D721Med (cell line): ENCODE results near the gene ZNF428.
A peak's percentile ranks its signal among the peaks of the same experiment; 100 is the strongest.

Experiments
- DNase-seq: peaks from one replicate; pipeline ENCODE4 v3.0.0; 2011; ENCODE audit warnings: low spot score; ENCODE audit not compliant: insufficient read length
- FAIRE-seq: peaks from 2 replicates; lab custom pipeline; 2011; peaks lifted over from hg19 to GRCh38; lab: Jason Lieb, UNC
- TF ChIP-seq, protein P1 (sequence below): IDR thresholded peaks from 2 replicates; pipeline ENCODE4 v1.5.1; 2012; ENCODE audit warnings: mild to moderate bottlenecking, control low read depth; ENCODE audit not compliant: insufficient read depth; ENCODE audit errors: missing control alignments

ZNF428 gene, protein sequence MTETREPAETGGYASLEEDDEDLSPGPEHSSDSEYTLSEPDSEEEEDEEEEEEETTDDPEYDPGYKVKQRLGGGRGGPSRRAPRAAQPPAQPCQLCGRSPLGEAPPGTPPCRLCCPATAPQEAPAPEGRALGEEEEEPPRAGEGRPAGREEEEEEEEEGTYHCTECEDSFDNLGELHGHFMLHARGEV

DNA sequence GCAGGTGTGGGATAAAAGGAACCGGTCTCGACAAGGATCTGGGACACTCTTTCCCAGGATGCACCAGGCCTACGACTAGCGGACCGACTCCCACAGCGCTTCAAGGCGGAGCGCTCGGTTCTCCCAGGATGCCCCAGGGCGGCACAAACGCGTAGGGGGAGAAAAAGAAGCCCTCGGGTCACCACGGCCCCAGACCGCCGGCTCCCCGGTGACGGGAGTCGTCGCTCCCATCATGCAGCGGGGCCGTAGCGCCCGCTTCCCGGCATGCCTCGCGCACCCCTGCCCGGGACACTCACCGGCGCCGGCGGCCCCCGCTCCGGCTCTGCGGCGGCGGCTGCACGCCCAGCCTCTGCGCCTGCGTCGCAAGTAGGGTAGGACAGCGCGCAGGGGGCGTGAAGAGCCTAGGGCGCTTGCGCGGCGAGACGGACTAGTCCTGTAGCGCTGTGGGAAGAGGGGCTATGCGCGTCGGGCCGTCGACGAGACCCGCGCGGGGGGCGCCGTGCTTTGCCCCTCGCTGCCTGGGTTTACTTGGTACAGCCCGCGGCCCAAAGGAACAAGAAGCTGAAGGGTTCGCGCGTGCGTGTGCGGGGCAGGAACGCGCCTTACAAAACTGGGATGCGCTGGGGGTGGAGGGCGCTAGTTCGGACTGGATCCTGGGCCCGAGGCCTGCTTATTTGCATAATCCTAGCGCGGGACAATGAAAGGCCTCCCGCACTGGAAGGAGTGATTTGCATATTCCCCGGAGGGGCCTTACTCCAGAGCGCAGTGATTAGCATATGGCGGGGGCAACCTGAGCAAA, at the start of gene ZNF428:
ZNF428 (minus strand) TSS at position 368 of the 799 bp plus-strand sequence. CDS start 5,325 bp downstream, outside the sequence.
- no peak for FAIRE-seq
- DNase-seq, result peak; percentile 86
- TF ChIP-seq, protein P1, sequence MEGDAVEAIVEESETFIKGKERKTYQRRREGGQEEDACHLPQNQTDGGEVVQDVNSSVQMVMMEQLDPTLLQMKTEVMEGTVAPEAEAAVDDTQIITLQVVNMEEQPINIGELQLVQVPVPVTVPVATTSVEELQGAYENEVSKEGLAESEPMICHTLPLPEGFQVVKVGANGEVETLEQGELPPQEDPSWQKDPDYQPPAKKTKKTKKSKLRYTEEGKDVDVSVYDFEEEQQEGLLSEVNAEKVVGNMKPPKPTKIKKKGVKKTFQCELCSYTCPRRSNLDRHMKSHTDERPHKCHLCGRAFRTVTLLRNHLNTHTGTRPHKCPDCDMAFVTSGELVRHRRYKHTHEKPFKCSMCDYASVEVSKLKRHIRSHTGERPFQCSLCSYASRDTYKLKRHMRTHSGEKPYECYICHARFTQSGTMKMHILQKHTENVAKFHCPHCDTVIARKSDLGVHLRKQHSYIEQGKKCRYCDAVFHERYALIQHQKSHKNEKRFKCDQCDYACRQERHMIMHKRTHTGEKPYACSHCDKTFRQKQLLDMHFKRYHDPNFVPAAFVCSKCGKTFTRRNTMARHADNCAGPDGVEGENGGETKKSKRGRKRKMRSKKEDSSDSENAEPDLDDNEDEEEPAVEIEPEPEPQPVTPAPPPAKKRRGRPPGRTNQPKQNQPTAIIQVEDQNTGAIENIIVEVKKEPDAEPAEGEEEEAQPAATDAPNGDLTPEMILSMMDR, result no peak

DNA sequence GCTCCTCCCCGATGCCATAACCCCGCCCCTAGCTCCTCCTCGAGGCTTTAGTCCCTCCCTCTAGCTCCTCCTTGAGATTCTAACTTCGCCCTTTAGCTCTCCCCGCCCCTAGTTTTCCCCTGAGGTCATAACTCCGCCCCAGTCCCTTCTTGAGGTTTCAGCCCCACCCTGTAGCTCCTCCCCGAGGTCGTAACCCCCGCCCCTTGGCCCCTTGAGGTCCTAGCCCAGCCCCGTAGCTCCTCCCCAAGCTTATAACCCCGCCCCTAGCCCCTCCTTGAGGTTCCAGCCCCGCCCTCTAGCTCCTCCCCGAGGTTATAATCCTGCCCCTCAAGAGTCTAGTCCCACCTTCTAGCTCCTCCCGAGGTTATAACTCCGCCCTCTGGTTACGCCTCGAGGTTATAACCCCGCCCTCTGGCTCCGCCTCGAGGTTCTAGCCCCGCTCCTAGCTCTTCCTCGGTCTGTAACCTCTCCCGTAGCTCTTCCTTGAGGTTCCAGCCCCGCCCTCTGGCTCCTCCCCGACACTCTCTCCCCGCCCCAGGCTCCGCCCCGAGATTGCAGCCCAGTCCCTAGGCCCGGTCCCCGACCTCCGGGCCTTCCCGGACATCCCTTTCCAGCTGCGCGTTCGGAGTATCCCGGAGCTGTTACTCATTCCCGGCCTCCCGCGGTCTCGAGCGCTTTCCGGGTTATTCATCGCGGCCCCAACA, 49.1 kb upstream of the ZNF428 start:
- TF ChIP-seq, protein P1, result no peak
- no peak for FAIRE-seq
- DNase-seq, result peak; percentile 88

DNA sequence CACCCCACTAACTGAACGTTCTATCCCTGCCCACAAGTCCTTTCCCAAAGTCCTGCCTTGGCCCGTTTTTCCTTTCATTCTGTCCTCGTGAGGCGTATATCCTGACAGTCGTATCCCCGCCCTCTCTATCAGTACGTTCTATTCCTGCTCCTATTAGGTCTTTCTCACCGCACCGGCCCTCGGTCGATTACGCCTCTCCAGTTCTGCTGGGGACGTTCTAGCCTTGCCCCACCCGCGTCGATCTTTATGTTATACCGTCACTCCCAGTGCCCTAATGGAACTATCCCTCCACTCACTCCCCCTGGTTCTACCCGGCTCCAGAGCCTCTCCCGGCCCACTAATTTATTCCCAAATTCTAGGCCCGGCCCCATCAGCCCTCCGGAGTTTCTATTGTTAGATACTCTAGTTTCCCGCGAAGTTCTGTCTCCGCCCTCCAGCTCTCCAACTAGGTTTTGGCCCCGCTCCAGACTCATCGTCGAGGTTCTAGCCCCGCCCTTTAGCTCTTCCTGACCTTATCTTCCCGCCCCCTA, 48.5 kb upstream of the ZNF428 start:
- DNase-seq (no peak), FAIRE-seq (no peak)
- TF ChIP-seq, protein P1, result no peak

DNA sequence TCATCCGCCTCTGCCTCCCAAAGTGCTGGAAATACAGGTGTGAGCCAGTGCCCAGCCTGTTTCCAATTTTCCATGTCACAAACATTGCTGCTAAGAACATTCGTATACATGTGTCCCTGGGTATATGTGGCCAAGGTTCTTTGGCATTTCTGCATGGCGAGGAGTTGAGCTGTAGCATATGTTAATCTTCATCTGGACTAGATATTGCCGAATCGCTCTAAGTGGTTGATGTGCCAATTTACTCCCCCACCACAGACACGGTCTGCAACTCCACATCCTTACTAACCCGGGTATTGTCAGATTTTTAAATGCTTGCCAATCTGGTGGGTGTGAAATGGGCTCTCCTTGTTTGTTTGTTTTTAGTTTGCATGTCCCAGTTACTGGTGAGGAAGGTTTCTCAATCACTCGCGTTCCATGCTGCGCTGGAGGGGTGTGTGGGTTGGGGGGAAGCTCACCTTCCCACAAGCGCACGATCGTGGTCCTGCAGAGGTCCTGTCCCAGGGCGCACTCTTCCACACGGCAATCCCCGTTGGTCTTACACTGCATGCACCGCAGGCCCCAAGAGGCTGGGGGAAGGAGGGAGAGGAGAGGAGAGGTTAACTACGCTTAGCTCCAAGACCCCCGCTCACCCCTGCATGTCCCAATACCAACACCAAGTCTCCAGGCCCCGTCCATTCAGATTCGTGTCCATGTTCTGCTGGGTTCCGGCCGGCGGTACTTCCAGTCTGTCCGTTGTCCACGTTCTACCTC, 47.9 kb upstream of the ZNF428 start:
- DNase-seq (no peak), FAIRE-seq (no peak)
- TF ChIP-seq, protein P1, result no peak

DNA sequence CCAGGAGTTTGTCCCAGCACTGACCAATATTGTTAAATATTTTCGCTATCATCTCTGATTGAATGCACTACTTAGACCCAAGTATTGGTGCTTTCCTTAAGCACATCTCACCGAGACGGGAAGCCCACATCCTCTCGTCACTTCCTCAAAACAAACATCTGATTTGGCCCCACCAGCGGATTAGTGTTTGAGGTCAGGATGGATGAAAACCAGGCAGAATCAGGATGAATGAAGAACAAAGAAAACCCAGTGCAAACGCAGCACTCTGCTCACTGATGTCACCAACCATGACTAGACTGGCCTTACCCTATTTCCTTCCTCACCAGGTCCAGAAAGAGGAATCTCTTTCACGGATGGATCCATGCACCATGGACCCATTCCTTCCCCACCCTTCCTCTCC, 44.6 kb upstream of the ZNF428 start:
- TF ChIP-seq, protein P1, result no peak
- no peak for FAIRE-seq
- DNase-seq, result no peak

DNA sequence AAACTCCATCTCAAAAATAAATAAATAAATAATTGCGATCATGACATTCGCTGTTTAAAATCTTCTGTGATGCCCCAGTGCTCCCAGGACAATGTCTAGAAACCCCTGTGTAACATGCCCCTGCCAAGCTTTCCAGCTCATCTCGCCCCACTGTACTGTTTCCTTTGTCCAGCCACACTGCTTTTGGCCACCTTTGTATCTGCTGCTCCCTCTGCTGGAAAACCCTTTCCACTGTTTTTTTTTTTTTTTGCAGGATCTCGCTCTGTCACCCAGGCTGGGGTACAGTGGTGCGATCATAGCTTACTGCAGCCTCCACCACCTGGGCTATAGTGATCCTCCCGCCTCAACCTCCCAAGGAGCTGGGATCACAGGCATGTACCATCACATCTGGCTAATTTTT, 43.1 kb upstream of the ZNF428 start:
- DNase-seq, result no peak
- TF ChIP-seq, protein P1, result peak; percentile 22
- no peak for FAIRE-seq
